Astrocyte (in vitro differentiated cells and primary cell): ENCODE data around the gene ATP2B2.

ENCODE experiments used
- EZH2 ChIP-seq: IDR thresholded peaks from 2 replicates; pipeline ENCODE4 v1.6.1; 2012; ENCODE audit warnings: mild to moderate bottlenecking, low read length, inconsistent platforms; ENCODE audit not compliant: insufficient read depth
- TF ChIP-seq, protein P1 (sequence below): IDR thresholded peaks from 2 replicates; pipeline ENCODE4 v1.5.1; 2011; ENCODE audit warnings: low read depth, mild to moderate bottlenecking, inconsistent platforms, low read length, moderate library complexity; ENCODE audit not compliant: insufficient read depth

DNA sequence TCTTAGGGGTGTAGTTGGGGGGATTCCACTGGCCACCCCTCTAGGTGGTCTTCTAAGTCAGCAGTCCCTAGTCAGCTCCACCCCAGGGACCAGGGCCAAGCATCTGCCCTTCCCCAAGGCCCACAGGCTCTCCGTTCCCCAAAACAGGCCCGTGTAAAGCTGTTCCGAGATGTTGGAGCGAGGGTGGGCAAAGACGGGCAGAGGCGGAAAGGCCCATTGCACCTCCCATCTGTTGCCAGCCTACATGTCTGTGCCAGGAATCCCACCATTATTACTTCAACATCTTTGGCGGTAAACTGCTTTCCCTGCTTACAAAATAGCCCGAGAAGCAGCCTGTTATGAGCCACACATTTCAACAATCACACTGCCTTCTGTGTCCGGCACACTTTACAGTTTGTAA is 1.9 kb upstream of the ATP2B2 start:
- TF ChIP-seq, protein P1, sequence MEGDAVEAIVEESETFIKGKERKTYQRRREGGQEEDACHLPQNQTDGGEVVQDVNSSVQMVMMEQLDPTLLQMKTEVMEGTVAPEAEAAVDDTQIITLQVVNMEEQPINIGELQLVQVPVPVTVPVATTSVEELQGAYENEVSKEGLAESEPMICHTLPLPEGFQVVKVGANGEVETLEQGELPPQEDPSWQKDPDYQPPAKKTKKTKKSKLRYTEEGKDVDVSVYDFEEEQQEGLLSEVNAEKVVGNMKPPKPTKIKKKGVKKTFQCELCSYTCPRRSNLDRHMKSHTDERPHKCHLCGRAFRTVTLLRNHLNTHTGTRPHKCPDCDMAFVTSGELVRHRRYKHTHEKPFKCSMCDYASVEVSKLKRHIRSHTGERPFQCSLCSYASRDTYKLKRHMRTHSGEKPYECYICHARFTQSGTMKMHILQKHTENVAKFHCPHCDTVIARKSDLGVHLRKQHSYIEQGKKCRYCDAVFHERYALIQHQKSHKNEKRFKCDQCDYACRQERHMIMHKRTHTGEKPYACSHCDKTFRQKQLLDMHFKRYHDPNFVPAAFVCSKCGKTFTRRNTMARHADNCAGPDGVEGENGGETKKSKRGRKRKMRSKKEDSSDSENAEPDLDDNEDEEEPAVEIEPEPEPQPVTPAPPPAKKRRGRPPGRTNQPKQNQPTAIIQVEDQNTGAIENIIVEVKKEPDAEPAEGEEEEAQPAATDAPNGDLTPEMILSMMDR = no peak
- no peak for TF ChIP-seq EZH2
